Body of pancreas (tissue), 4 donors: ENCODE data around the gene CGN. TPM values are rescaled to one million over a fixed set of nuclear protein-coding genes. Genes with fewer than 3 reads are reported as not detected.

Experiments used
- ATAC-seq: fragments of 150-250 bp; one replicate; pipeline ENCODE4 v1.9.1; 2016
- DNase-seq, 4 donors: peaks; one replicate each; pipeline ENCODE4 v3.0.0-alpha.2; 2019
- H3K27ac ChIP-seq, 4 donors: fragments of 200-600 bp; sonication (generic); 1 replicate in 3 of 4; 2 replicates in 1 of 4; pipeline versions ENCODE4 v1.5.1 to v1.6.1; 2016 to 2019; ENCODE audit warnings: mild to moderate bottlenecking in 1 of 4, mixed read lengths in 1 of 4, moderate library complexity in 1 of 4
- H3K27me3 ChIP-seq, 2 donors: fragments of 200-600 bp; sonication (generic); one replicate each; pipeline ENCODE4 v1.6.0; 2016; ENCODE audit warnings: mild to moderate bottlenecking in 1 of 2
- H3K36me3 ChIP-seq, 2 donors: fragments of 200-600 bp; sonication (generic); replicated peaks in 1 of 2; 2 replicates each; pipeline ENCODE4 v1.5.1; 2016; ENCODE audit warnings: low read depth in 2 of 2; ENCODE audit not compliant: insufficient read depth in 1 of 2
- H3K4me1 ChIP-seq: fragments of 200-600 bp; sonication (generic); one replicate; pipeline ENCODE4 v1.6.0; 2016
- H3K4me3 ChIP-seq, 2 donors: fragments of 200-600 bp; sonication (generic); 1 replicate in 1 of 2; 2 replicates in 1 of 2; pipeline ENCODE4 v1.5.1; 2016 to 2019
- H3K9me3 ChIP-seq, 3 donors: fragments of 200-600 bp; sonication (generic); 1 replicate in 2 of 3; 2 replicates in 1 of 3; pipeline ENCODE4 v1.5.1; 2016
- POLR2A ChIP-seq, 3 donors: fragments of 450-650 bp; IDR thresholded peaks; one replicate each; pipeline ENCODE4 v1.6.1; 2016; ENCODE audit warnings: antibody characterized with exemption in 3 of 3, mild to moderate bottlenecking in 2 of 3
- WGBS, 2 donors: methylation state at CpG; one replicate each; pipeline ENCODE4 v1.1.5; 2017; 5-methylcytosine and 5-hydroxymethylcytosine counted together
- intact Hi-C: fragments of 100-400 bp; cut with DNase I; formaldehyde crosslinking; loops from one replicate; pipeline ENCODE4 v1.15.1; 2023
- total RNA-seq, 2 donors: library from RNA; depleted of rRNA; stranded (reverse); fragments of >200 nt; gene quantifications; one replicate each; pipeline ENCODE4 v1.1.0, GENCODE V29; 2016
- TF ChIP-seq, protein P1 (sequence below), 7 experiments: fragments of 450-650 bp in 4 of 7; fragments of 200-600 bp in 3 of 7; sonication (generic) in 3 of 7; IDR thresholded peaks; one replicate each; pipeline ENCODE4 v1.5.1; 2016 to 2019; ENCODE audit warnings: antibody characterized with exemption in 7 of 7

Gene CGN
- total RNA-seq: 10 to 100 TPM; 31.0 to 42.8 TPM

DNA sequence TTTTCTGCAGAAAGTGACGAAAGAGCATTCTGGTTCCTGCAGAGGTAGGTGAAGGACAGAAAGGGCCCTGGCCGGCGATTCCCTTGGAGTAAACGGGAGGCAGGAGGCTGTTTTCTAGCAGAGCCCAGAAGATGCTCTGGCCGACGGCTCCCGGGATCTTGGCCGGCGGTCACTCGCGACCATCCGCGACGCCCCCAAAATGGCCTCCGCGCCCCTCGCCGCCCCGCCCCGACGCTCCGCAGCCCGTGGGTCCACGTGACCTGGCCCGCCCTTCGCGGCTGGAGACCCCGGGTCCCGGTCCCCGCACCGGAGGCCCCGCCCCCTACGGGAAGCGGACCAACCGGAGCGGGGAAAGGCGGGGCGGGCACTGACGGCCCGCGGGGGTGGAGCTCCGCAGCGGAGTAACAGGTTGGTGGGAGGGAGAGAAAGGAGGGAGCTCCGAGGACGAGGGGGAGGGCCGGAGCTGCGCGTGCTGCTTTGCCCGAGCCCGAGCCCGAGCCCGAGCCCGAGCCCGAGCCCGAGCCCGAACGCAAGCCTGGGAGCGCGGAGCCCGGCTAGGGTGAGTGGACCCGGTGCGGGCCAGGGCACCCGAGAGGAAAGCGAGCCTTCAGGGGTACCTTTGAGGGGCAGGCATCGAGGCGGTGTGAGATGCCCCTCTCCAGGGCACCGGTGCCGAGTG, at the start of gene CGN:
CGN (plus strand) TSS at position 431 of the 679 bp plus-strand sequence. CDS start 7,133 bp downstream, outside the sequence.
- intact Hi-C loops: no loop called here
- Histone ChIP-seq H3K9me3 (no peaks in the 10 kb centered on the region), H3K27ac (peak within 1 kb of the TSS; percentile 91 to 100 (median 96)), H3K4me3 (peak within 1 kb of the TSS; percentile 64 to 86), H3K27me3 (no peaks in the 10 kb centered on the region), H3K36me3 (no peaks in the 10 kb centered on the region), H3K4me1 (peaks cover 50% of the 10 kb centered on the region)
- 0 to 1% methylated on average over 10 to 44 of the region's 68 CpGs for WGBS, 2 donors
- peak; percentile 91 to 95 (median 95) for DNase-seq
- TF ChIP-seq, protein P1, sequence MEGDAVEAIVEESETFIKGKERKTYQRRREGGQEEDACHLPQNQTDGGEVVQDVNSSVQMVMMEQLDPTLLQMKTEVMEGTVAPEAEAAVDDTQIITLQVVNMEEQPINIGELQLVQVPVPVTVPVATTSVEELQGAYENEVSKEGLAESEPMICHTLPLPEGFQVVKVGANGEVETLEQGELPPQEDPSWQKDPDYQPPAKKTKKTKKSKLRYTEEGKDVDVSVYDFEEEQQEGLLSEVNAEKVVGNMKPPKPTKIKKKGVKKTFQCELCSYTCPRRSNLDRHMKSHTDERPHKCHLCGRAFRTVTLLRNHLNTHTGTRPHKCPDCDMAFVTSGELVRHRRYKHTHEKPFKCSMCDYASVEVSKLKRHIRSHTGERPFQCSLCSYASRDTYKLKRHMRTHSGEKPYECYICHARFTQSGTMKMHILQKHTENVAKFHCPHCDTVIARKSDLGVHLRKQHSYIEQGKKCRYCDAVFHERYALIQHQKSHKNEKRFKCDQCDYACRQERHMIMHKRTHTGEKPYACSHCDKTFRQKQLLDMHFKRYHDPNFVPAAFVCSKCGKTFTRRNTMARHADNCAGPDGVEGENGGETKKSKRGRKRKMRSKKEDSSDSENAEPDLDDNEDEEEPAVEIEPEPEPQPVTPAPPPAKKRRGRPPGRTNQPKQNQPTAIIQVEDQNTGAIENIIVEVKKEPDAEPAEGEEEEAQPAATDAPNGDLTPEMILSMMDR (IDR thresholded peaks at IDR 0.05): no peak
- peak; percentile 48 to 68 (median 63) for TF ChIP-seq POLR2A (IDR thresholded peaks at IDR 0.05)
- ATAC-seq: peak; percentile 78

GRCh38 chr1:151461694-151462093, 49.5 kb upstream of the CGN start:
- Histone ChIP-seq H3K27me3 (no peaks in the 10 kb centered on the region), H3K9me3 (no peaks in the 10 kb centered on the region), H3K36me3 (no peaks in the 10 kb centered on the region), H3K4me3 (no peak overlapping the region), H3K27ac (no peak overlapping the region), H3K4me1 (peaks cover 13% of the 10 kb centered on the region)
- TF ChIP-seq, protein P1 (IDR thresholded peaks at IDR 0.05): no peak
- no peak for TF ChIP-seq POLR2A (IDR thresholded peaks at IDR 0.05)
- DNase-seq: no peak
- intact Hi-C loops: no loop called here
- ATAC-seq: no peak
- 55 to 58% methylated on average over 5 of the region's 5 CpGs for WGBS, 2 donors

- no peak for TF ChIP-seq POLR2A (IDR thresholded peaks at IDR 0.05)
- TF ChIP-seq, protein P1 (IDR thresholded peaks at IDR 0.05): no peak
- H3K36me3 ChIP-seq: no peaks in the 10 kb centered on the region
- intact Hi-C loops: no loop called here
- H3K9me3 ChIP-seq: no peaks in the 10 kb centered on the region
- H3K27ac ChIP-seq: no peak overlapping the region
- no peaks in the 10 kb centered on the region for H3K27me3 ChIP-seq
- 17 to 24% methylated on average over 1 of the region's 1 CpG for WGBS, 2 donors
- no peaks in the 10 kb centered on the region for H3K4me1 ChIP-seq
- DNase-seq (no peak), ATAC-seq (no peak)
- no peak overlapping the region for H3K4me3 ChIP-seq
These were observed 46.2 kb upstream of the CGN start for GRCh38 chr1:151465026-151465425.

- WGBS, 2 donors: 1 to 2% methylated on average over 35 to 36 of the region's 36 CpGs
- ATAC-seq (peak; percentile 84), DNase-seq (peak; percentile 37 to 50 (median 48))
- TF ChIP-seq, protein P1 (IDR thresholded peaks at IDR 0.05): no peak
- peak in 2 of 3 donors; percentile 32 to 45 for TF ChIP-seq POLR2A (IDR thresholded peaks at IDR 0.05)
- Histone ChIP-seq H3K4me3 (peak overlapping the region; percentile 18 to 58), H3K9me3 (no peaks in the 10 kb centered on the region), H3K27me3 (no peaks in the 10 kb centered on the region), H3K27ac (peak overlapping the region; percentile 70 to 84 (median 75)), H3K36me3 (no peaks in the 10 kb centered on the region), H3K4me1 (peaks cover 13% of the 10 kb centered on the region)
- intact Hi-C loops: no loop called here
These were observed 38.1 kb upstream of the CGN start for GRCh38 chr1:151472856-151473731.
